Measurements from ENCODE around the gene ANKRD13C.

ANKRD13C gene

GRCh38 chr1:70211541-70211940 lies 143.0 kb downstream of the ANKRD13C start:
- Mint-ChIP-seq H3K9me3 (no peaks in the 10 kb centered on the region), H3K27ac (peak overlapping the region in 1 of 2 donors; percentile 77), H3K36me3 (ENCODE audit: insufficient read depth) (peaks cover 40% of the 10 kb centered on the region), H3K4me3 (no peak overlapping the region), H3K4me1 (ENCODE audit: low read depth in 2 of 2) (peaks cover 18 to 30% of the 10 kb centered on the region in 2 donors), H3K27me3 (no peaks in the 10 kb centered on the region)
- ATAC-seq (replicated peaks) (no peak), DNase-seq (no peak)

DNA sequence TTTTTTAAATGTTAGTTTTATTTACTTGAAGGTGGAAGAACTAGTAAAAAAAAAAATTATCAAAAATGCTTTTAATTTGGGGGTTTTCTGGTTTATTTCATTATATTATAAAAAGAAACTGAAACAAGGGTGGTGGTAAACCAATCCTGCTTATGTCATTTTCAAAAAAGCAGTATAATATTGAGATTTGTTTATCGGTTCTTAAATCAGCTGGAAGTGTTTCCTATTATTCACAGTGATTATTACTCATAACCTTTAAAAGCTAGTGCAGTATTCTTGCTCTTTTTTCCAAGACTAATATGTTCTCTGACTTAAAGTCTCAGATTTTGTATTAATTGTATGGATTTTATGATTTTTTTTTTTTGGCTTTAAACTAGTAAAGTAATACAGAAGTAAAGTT lies 143.7 kb downstream of the ANKRD13C start:
- H3K9me3 Mint-ChIP-seq: no peaks in the 10 kb centered on the region
- peaks cover 19 to 34% of the 10 kb centered on the region in 2 donors for H3K4me1 Mint-ChIP-seq (ENCODE audit: low read depth in 2 of 2)
- H3K27me3 Mint-ChIP-seq: no peaks in the 10 kb centered on the region
- peak overlapping the region in 1 of 2 donors; percentile 5 for H3K27ac Mint-ChIP-seq
- DNase-seq: no peak
- no peak for ATAC-seq (replicated peaks)
- H3K4me3 Mint-ChIP-seq: no peak overlapping the region
- H3K36me3 Mint-ChIP-seq (ENCODE audit: insufficient read depth): peaks cover 34% of the 10 kb centered on the region

Data from effector memory CD8-positive, alpha-beta T cell (primary cell).